Prostate gland (tissue), 1 donor: ENCODE results near the gene RSPRY1.

Experiments
- POLR2A ChIP-seq: fragments of 450-650 bp; IDR thresholded peaks from one replicate; pipeline ENCODE4 v1.6.1; 2016; ENCODE audit warnings: antibody characterized with exemption, mild to moderate bottlenecking
- POLR2AphosphoS5 ChIP-seq: sonication (generic); formaldehyde crosslinking; IDR thresholded peaks from one replicate; pipeline ENCODE4 v1.6.1; 2017; ENCODE audit warnings: antibody characterized with exemption

DNA sequence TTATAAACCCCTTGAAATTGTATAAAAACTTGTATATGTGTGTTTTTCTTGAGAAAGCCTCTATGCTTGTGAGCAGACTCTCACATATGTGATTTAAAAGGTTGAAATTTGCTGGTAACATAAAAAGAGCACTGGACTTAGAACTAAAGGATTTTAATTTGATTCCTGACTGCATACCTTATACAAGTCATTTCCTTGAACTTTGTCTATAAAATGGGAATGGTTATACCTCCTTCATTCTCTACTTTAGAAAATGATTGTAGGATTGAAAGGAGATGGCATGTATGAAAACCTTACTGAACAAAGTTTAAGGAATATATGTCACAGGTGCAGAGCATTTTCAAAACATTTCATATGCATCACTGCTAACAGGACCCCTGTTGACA, 48.6 kb downstream of the RSPRY1 start:
- TF ChIP-seq POLR2AphosphoS5 (no peak), POLR2A (no peak)
